Right lung (tissue), 5 donors: ENCODE data around the gene STXBP3. TPM values are rescaled to one million over a fixed set of nuclear protein-coding genes. Genes with fewer than 3 reads are reported as not detected.
"Not testable (repeated sequence)": the region's sequence is repeated elsewhere in the genome, so short reads cannot be mapped to it uniquely, and the experiment has no call there.

Experiments
- DNase-seq, 2 donors: peaks; one replicate each; pipeline ENCODE4 v3.0.0-alpha.2; 2013
- polyA plus RNA-seq, 5 donors: library from polyadenylated mRNA; unstranded; fragments of 120-200 nt; gene quantifications; one replicate each; pipeline versions ENCODE4 v1.2.1 to v1.2.3, GENCODE V29; 2013; ENCODE audit warnings: inconsistent platforms in 1 of 5, low replicate concordance in 1 of 5; ENCODE audit not compliant: insufficient read length in 5 of 5, insufficient read depth in 1 of 5

Gene STXBP3
- polyA plus RNA-seq, 5 donors = 44.1 to 65.6 (median 51.6) TPM

DNA sequence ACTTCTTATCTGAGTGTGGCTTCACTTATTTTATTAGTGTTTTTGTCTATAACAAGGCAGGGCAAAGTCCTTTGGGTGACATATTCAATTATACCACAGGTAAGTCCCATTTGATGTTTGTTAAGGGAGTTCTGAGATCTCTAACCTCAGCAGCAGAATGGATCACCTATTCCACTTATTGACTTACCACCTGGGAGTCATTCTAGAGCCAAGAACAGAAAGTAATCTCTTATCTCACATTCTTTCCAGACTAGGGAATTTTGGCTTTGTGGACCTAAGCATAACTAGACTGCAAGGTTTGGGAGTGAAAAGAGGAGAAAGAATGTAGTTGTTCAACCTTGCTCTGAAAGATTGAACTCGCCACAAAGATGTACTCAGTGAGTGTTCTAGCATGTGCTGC lies 20.6 kb upstream of the STXBP3 start:
- DNase-seq = no peak

DNA sequence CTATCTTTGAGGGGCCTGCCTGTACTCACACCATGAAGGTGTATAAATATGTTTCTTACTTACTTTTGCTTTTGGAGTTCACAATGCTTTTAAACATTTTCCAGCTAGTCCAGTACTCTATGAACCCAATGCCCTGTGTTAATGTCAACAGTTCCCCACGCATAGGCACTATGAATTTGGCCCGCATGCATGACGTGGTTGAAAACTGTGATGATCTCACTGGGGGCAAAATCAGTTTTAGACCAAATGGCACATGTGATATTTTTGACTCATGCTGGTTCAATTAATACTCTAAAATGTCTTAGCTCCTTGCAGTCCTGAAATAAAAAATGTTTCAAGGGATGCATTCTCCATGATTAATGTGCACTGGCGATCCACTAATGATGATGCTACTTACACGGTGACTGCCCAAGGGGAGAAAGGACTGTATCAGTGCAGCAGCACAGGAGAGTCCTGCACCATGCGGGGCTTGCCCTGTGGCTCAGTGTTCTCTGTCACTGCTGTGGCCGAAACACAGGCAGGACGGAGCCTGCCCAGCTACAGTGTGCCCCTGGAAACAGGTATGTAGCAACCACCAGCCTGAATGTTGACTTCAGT lies 18.0 kb upstream of the STXBP3 start:
- DNase-seq = no peak

GRCh38 chr1:108729481-108729880 lies 17.0 kb upstream of the STXBP3 start:
- DNase-seq = no peak

DNA sequence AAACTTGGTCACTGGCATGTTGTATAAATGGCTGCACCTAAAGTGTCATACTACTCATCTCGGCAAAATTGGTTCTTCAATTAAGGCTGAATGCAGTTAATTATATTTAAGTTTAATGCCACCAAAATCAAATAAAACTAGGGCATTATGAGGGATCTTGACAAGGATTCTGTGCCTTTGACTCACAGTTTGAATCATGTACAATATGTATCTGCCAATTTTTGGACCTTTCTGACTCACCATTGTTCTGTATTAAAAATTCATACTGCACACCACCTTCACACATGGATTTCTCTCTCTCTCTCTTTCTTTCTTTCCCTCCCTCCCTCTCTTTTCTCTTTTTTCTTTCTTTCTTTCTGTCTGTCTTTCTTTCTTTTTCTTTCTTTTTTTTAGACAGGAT lies 14.1 kb upstream of the STXBP3 start:
- no peak for DNase-seq

DNA sequence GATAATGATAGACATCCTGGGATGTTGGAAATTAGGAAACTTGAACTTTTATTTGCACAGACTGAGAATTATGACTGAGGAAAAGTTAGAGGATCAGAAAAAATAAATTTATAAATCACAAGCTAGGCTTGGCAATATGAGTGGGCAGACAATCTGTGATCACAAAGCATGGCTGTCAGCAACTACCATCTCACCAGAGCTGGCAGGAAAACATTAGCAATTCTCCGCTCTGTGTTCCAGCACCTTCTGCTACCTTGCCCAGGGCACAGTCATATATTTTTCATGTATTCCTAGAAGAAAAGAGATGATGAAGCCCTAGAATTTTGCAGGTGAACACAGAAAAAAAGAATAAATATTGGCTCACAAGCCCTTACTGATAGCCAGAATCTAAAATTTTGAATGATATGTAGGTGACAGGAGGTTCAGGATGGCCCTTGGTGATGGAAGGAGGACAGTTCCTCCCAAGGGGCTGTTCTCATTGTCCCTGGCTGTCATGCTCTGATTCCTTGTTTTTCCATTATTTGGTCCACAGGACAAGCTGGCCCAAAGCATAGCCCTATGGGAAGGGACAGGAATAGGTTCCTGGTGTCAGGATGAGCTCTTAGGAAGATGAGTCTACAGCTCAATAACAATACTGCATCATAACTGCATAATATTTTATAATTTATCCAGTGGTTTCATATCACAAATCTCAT lies 12.2 kb upstream of the STXBP3 start:
- DNase-seq = no peak

GRCh38 chr1:108742253-108742652 lies 4.2 kb upstream of the STXBP3 start:
- no peak for DNase-seq

DNA sequence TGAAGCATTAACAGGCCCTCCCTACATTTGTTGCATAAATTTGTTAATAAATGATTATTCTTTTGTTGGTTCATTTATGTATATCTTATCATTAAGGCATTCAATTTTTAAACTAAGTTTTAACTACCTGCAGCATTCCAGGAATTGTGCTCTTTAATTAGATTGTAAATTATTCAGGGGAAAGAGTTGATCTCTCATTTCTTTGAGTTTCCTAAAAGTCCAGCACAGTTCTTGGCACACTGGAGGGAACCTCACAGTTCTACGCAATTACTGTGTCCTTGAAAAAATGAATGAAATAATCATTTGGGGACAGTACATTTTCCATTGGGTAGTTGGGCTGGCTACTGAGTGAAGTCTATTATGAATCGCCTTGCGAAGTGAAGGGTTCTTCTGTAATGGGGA lies 493 bp upstream of the STXBP3 start:
- no peak for DNase-seq

DNA sequence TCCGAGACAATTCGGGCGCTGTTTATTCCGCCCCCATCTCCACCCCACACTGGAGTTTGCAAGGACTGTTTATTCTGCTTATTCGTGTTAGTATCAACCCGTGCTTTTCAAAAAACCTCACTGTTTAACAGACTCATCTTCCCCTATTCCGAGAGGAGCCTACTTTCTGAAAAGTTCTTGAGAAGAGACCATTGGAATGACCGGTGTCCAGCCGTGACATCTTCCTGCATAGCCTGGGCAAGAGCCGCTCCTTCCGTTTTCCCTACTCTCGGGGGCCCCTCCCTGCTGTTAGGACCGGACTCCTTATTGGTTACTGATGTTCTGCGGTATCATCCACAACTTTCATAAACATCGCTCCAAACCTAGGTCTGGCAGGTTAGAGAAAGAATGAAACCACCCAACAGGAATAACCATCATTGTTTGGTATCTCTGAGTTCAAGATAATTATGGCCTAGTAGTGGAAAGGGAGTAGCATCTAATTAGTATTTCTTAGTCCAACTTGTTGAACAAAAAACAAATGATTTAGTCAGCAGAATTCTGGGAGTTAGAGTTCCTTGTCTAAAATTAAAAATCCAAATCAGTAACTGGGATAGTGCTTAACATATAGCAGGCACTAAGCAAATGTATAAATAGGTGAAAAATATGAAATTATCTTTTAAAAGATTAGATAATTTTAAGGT lies 837 bp downstream of the STXBP3 start:
- peak; percentile 65 to 80 for DNase-seq

GRCh38 chr1:108747898-108748297 lies 1.4 kb downstream of the STXBP3 start:
- DNase-seq = no peak

- DNase-seq = no peak
Measured at GRCh38 chr1:108749081-108749480, 2.6 kb downstream of the STXBP3 start.

DNA sequence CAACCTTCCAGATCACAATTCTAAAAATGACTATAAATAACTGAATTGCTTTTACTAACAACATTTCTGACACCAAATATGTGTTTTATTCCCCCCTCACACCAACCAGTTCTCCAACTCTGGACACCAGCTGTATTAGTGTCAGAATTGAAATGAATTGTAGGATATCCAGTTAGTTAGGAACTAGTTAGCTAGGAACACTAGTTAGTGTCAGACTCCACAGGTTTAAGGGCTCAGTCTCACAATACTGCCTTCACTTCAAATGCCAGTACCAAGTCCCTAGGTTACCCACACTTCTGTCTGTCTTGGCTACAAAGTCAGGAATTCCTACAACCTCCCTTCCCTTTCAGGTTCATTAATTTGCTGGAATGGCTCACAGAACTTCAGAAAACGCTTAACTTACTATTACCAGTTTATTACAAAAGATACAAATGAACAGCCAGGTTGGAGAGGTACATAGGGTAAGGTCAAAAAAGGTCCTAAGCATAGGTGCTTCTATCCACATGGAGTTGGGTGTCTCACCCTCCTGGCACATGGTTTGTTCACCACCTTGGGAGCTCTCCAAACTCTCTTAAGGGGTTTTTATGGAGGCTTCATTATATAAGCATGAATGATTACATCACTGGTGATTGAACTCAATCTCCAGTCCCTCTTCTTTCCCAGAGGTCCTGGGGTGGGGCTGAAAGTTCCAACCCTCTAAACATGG lies 4.2 kb downstream of the STXBP3 start:
- no peak for DNase-seq

GRCh38 chr1:108753363-108753762 lies 6.9 kb downstream of the STXBP3 start:
- no peak for DNase-seq

GRCh38 chr1:108758796-108759195 lies 12.3 kb downstream of the STXBP3 start:
- DNase-seq = no peak

DNA sequence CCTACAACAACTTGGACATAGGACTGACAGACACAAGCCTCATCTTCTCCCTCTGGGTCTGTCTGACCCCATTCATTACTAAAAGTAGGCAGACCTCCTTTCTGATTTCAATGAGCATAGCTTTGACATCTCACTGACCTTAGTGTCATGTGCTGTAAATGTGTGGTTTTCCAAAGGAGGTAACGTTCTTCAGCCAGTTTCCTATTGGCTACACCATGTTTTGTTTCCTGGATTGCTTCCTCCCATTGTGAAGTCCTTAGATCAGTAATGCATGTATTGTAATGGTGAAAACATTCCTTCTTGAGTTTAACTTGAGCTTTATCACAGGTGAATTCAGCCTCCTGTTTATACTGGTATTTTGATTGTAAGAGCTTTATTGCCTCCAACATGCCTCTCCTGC lies 20.6 kb downstream of the STXBP3 start:
- no peak for DNase-seq

DNA sequence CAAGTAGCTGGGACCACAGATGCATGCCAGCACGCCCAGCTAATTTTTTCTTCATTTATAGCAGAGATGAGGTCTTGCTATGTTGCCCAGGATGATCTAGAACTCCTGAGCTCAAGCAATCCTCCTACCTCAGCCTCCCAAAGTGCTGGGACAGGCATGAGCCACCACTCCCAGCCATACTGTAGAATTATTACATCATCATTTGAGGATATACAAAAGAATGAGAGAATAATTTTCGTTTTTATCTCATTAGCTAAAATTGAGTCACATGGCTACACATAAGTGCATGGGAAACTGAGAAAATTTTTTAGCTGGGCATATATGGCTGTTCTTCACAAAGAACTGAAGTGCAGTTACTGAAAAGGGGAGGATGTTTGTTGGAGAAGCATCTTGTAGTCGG lies 21.2 kb downstream of the STXBP3 start:
- no peak for DNase-seq

GRCh38 chr1:108777839-108778238 lies 31.4 kb downstream of the STXBP3 start:
- no peak for DNase-seq

DNA sequence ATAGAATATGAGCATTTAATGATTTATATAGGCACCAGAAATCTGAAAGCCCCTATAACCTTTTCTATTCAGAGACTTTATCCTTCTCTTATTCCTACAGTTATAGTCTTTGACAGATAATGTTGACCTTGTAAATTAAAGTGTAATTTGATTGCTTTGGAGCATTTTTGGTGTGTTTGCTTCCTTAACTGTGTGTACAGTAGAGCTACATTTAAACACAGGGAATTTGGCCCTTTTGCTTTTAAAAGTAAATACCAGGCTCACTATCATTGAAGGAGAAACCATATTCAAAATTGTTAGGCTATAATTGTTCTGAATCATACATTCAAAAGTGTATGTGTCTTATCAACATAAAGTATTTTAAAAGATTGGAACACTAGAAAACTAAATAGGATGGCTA lies 33.0 kb downstream of the STXBP3 start:
- DNase-seq = no peak

GRCh38 chr1:108780937-108781574 lies 34.6 kb downstream of the STXBP3 start:
- no peak for DNase-seq

- DNase-seq = not testable (repeated sequence)
Measured at GRCh38 chr1:108781575-108781944, 35.1 kb downstream of the STXBP3 start.

DNA sequence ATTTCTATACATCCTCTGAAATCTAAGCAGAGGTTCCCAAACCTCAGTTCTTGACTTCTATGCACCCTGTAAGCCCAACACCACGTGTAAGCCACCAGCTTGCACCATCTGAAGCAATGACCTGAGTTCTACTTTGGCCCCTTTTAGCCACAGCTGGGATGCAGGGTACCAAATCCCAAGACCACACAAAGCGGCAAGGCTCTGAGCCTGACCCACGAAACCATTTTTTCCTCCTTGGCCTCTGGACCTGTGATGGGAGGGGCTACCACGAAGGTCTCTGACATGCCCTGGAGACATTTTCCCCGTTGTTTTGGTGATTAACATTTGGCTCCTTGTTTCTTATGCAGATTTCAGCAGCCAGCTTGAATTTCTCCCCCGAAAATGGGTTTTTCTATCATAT lies 38.8 kb downstream of the STXBP3 start:
- DNase-seq = no peak

GRCh38 chr1:108785880-108786279 lies 39.4 kb downstream of the STXBP3 start:
- DNase-seq = no peak

GRCh38 chr1:108791790-108792189 lies 45.3 kb downstream of the STXBP3 start:
- DNase-seq = no peak
